Measurements from ENCODE around the gene CEACAM5.

The CEACAM5 gene

DNA sequence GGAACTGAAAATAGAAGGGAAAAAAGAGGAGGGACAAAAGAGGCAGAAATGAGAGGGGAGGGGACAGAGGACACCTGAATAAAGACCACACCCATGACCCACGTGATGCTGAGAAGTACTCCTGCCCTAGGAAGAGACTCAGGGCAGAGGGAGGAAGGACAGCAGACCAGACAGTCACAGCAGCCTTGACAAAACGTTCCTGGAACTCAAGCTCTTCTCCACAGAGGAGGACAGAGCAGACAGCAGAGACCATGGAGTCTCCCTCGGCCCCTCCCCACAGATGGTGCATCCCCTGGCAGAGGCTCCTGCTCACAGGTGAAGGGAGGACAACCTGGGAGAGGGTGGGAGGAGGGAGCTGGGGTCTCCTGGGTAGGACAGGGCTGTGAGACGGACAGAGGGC, at the start of gene CEACAM5:
TSS of gene CEACAM5 (plus strand) at position 146 of the 400 bp plus-strand sequence. CDS start at position 252, 106 bp downstream.
- Histone ChIP-seq H3K4me1 (ENCODE audit: control insufficient read depth, insufficient read depth, low read length) (no peaks in the 10 kb centered on the region), H3K27ac (ENCODE audit: low read length) (no peak within 1 kb of the TSS), H3K9ac (ENCODE audit: low read length in 2 of 2) (no peak within 1 kb of the TSS)

DNA sequence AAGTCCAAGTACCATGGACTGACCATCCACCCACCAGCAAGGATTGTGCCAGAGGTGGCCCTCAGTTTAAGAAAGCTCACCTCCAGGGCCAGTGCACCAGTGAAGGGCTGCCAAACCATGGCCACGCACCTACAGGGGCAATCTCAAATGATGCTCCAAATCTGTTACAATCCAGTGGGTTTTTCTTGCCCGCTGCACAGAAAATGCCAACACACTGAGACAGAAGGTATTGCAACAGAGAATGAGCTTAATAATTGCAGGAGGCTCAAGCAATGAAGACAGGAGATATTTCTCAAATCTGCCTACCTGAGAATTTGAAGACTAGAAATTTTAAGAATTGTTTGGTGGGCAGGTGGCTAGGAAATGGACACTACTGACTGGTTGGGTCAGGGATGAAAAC, 42.4 kb upstream of the CEACAM5 start:
- Histone ChIP-seq H3K9ac (ENCODE audit: low read length in 2 of 2) (no peak overlapping the region), H3K9me3 (ENCODE audit: control insufficient read depth in 2 of 2, low read length in 2 of 2) (peaks cover 4 to 7% of the 10 kb centered on the region in 2 donors), H3K4me1 (ENCODE audit: control insufficient read depth, insufficient read depth, low read length) (no peaks in the 10 kb centered on the region), H3K27ac (ENCODE audit: low read length) (no peak overlapping the region), H3K36me3 (ENCODE audit: control insufficient read depth in 2 of 2, insufficient read depth in 2 of 2, low read length in 2 of 2) (no peaks in the 10 kb centered on the region), H3K27me3 (ENCODE audit: control insufficient read depth in 1 of 2, insufficient read depth in 2 of 2, low read length in 2 of 2) (peaks cover 0 to 2% of the 10 kb centered on the region in 2 donors), H3K4me3 (ENCODE audit: low read length in 2 of 2) (no peak overlapping the region)

More for the DNA sequence above, at the start of gene CEACAM5:
- no peaks in the 10 kb centered on the region for H3K36me3 ChIP-seq (ENCODE audit: control insufficient read depth in 2 of 2, insufficient read depth in 2 of 2, low read length in 2 of 2)
- H3K4me3 ChIP-seq (ENCODE audit: low read length in 2 of 2): no peak within 1 kb of the TSS
- peaks cover 8 to 21% of the 10 kb centered on the region in 2 donors for H3K27me3 ChIP-seq (ENCODE audit: control insufficient read depth in 1 of 2, insufficient read depth in 2 of 2, low read length in 2 of 2)
- no peaks in the 10 kb centered on the region for H3K9me3 ChIP-seq (ENCODE audit: control insufficient read depth in 2 of 2, low read length in 2 of 2)

DNA sequence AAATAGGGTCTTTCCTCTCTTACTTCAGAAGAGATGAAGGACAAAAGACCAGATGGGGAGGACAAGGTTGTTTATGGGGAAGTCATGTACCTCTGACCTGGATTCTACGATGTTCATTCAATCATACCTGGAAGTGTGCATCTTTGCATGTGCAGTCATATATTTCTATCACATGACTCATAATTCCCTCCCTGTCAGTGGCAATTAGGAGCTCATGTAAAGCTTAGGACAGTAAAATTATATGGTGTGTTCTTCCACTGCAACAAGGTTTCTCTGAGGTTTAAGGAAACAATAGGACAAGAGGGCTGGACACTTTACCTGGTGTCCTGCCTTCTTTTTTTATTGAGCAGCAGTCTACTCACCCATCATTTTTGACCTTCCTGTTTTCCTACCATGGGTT, 40.1 kb upstream of the CEACAM5 start:
- peaks cover 4 to 7% of the 10 kb centered on the region in 2 donors for H3K9me3 ChIP-seq (ENCODE audit: control insufficient read depth in 2 of 2, low read length in 2 of 2)
- peaks cover 0 to 2% of the 10 kb centered on the region in 2 donors for H3K27me3 ChIP-seq (ENCODE audit: control insufficient read depth in 1 of 2, insufficient read depth in 2 of 2, low read length in 2 of 2)
- no peaks in the 10 kb centered on the region for H3K4me1 ChIP-seq (ENCODE audit: control insufficient read depth, insufficient read depth, low read length)
- H3K36me3 ChIP-seq (ENCODE audit: control insufficient read depth in 2 of 2, insufficient read depth in 2 of 2, low read length in 2 of 2): no peaks in the 10 kb centered on the region
- H3K4me3 ChIP-seq (ENCODE audit: low read length in 2 of 2): no peak overlapping the region
- H3K9ac ChIP-seq (ENCODE audit: low read length in 2 of 2): no peak overlapping the region
- H3K27ac ChIP-seq (ENCODE audit: low read length): no peak overlapping the region

DNA sequence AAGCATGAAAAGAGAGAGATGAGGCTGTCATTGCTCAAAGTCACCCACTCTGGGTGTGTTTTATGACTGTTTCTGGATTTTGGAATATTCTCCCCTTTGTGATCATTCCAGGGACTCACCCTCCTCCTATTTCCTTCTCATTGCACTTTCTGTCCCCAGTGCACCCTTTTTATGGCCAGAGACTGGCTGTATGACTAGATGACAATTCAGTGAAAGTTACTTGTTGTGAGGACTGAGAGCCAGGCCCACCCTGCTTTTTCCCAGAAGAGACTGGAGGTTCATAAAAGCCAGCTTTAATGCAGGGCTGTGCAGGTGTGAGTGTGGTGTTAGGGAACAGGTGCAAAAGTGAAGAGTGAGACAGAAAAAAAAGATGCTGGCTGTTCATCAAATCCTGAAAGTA, 37.7 kb upstream of the CEACAM5 start:
- Histone ChIP-seq H3K27me3 (ENCODE audit: control insufficient read depth in 1 of 2, insufficient read depth in 2 of 2, low read length in 2 of 2) (peaks cover 0 to 2% of the 10 kb centered on the region in 2 donors), H3K9ac (ENCODE audit: low read length in 2 of 2) (no peak overlapping the region), H3K36me3 (ENCODE audit: control insufficient read depth in 2 of 2, insufficient read depth in 2 of 2, low read length in 2 of 2) (no peaks in the 10 kb centered on the region)

DNA sequence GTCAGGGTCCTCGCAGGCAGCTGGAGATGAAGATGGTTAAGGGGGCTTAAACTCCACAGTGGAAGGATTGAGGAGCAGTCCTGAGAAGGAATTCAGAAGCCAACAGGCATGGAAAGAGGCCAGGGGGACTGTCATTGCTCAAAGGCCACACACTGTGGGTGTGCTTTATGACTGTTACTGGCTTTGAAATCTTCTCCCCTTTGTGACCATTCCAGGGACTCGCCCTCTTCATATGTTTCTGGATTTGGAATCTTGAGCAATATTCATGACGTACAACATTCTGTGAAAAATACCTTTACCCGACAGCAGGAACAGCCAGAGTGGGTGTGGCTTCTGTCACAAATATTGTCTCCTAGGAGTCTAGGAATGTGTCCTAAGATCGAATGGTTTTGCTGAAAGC, 36.9 kb upstream of the CEACAM5 start:
- Histone ChIP-seq H3K9me3 (ENCODE audit: control insufficient read depth in 2 of 2, low read length in 2 of 2) (peaks cover 0 to 4% of the 10 kb centered on the region in 2 donors), H3K4me3 (ENCODE audit: low read length in 2 of 2) (no peak overlapping the region), H3K36me3 (ENCODE audit: control insufficient read depth in 2 of 2, insufficient read depth in 2 of 2, low read length in 2 of 2) (no peaks in the 10 kb centered on the region), H3K4me1 (ENCODE audit: control insufficient read depth, insufficient read depth, low read length) (no peaks in the 10 kb centered on the region), H3K27me3 (ENCODE audit: control insufficient read depth in 1 of 2, insufficient read depth in 2 of 2, low read length in 2 of 2) (peaks cover 0 to 2% of the 10 kb centered on the region in 2 donors), H3K27ac (ENCODE audit: low read length) (no peak overlapping the region), H3K9ac (ENCODE audit: low read length in 2 of 2) (no peak overlapping the region)

More for the DNA sequence above, 37.7 kb upstream of the CEACAM5 start:
- Histone ChIP-seq H3K27ac (ENCODE audit: low read length) (no peak overlapping the region), H3K9me3 (ENCODE audit: control insufficient read depth in 2 of 2, low read length in 2 of 2) (peaks cover 4 to 6% of the 10 kb centered on the region in 2 donors), H3K4me3 (ENCODE audit: low read length in 2 of 2) (no peak overlapping the region), H3K4me1 (ENCODE audit: control insufficient read depth, insufficient read depth, low read length) (no peaks in the 10 kb centered on the region)

DNA sequence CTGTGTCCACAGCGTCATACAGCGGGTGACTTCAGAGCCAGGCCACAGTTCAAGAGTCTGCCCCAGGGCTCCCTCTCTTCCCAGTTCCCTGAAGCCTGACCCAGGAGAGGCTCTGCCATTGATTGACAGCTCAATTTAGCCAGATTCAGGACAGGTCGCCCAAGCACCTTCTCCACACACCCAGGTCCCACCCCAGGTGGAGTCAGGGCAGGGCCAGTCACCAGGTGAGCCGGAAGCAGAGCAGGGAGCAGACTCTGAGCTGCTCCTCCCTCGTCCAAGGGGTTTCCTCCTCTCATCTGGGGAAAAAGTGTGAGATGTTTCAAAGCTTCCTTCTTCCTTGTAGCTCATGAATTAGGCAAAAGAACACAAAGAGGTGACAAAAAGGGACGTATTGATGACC, 26.0 kb upstream of the CEACAM5 start:
- H3K9ac ChIP-seq (ENCODE audit: low read length in 2 of 2): no peak overlapping the region
- H3K27me3 ChIP-seq (ENCODE audit: control insufficient read depth in 1 of 2, insufficient read depth in 2 of 2, low read length in 2 of 2): peaks cover 0 to 7% of the 10 kb centered on the region in 2 donors
- no peaks in the 10 kb centered on the region for H3K9me3 ChIP-seq (ENCODE audit: control insufficient read depth in 2 of 2, low read length in 2 of 2)
- no peak overlapping the region for H3K27ac ChIP-seq (ENCODE audit: low read length)
- no peaks in the 10 kb centered on the region for H3K36me3 ChIP-seq (ENCODE audit: control insufficient read depth in 2 of 2, insufficient read depth in 2 of 2, low read length in 2 of 2)
- no peaks in the 10 kb centered on the region for H3K4me1 ChIP-seq (ENCODE audit: control insufficient read depth, insufficient read depth, low read length)
- no peak overlapping the region for H3K4me3 ChIP-seq (ENCODE audit: low read length in 2 of 2)

DNA sequence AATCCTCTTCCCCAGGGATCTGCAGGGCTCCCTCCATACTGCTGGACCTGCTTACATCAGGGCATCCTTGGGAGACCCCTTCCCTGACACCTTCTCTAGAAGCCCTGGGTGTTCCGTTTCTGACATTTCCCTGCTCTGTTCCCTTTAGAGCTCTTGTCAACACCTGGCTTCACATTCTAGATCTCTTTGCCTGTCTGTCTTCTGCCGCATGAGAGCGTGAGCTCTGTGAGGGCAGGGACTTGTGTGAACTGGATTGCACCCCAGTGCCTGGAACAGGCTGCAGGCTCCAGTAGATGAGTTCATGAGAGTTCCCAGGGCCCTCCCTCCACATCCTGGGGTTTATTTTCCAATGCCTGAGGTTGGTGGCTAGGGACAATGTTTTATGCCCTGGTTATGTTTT, 21.0 kb upstream of the CEACAM5 start:
- H3K9ac ChIP-seq (ENCODE audit: low read length in 2 of 2): no peak overlapping the region
- H3K27me3 ChIP-seq (ENCODE audit: control insufficient read depth in 1 of 2, insufficient read depth in 2 of 2, low read length in 2 of 2): peaks cover 4 to 14% of the 10 kb centered on the region in 2 donors
- H3K36me3 ChIP-seq (ENCODE audit: control insufficient read depth in 2 of 2, insufficient read depth in 2 of 2, low read length in 2 of 2): no peaks in the 10 kb centered on the region
- no peaks in the 10 kb centered on the region for H3K4me1 ChIP-seq (ENCODE audit: control insufficient read depth, insufficient read depth, low read length)
- H3K27ac ChIP-seq (ENCODE audit: low read length): no peak overlapping the region
- H3K9me3 ChIP-seq (ENCODE audit: control insufficient read depth in 2 of 2, low read length in 2 of 2): peaks cover 0 to 11% of the 10 kb centered on the region in 2 donors
- no peak overlapping the region for H3K4me3 ChIP-seq (ENCODE audit: low read length in 2 of 2)

DNA sequence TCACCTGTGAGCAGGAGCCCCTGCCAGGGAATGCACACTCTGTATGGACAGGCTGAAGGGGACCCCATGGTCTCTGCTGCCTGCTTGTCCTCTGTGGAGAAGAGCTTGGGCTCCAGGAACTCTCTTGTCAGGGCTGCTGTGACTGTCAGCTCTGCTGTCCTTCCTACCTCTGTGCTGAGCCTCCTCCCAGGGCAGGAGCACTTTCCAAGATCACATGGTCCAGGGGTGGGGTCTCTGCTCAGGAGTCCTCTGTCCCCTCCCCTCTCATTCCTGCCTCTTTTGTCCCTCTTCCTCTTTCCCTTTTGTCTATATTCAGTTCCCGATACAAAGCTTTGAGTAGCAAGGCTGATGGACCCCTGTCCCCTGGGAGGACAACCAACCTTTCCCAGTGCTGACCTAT, 20.3 kb upstream of the CEACAM5 start, which contains the start of gene CEACAM7:
TSS of gene CEACAM7 (minus strand) at position 173 of the 400 bp plus-strand sequence. CDS start at position 68, 105 bp downstream.
- Histone ChIP-seq H3K4me1 (ENCODE audit: control insufficient read depth, insufficient read depth, low read length) (no peaks in the 10 kb centered on the region), H3K4me3 (ENCODE audit: low read length in 2 of 2) (no peak within 1 kb of the TSS), H3K9me3 (ENCODE audit: control insufficient read depth in 2 of 2, low read length in 2 of 2) (peaks cover 0 to 11% of the 10 kb centered on the region in 2 donors), H3K27me3 (ENCODE audit: control insufficient read depth in 1 of 2, insufficient read depth in 2 of 2, low read length in 2 of 2) (peaks cover 4 to 14% of the 10 kb centered on the region in 2 donors), H3K36me3 (ENCODE audit: control insufficient read depth in 2 of 2, insufficient read depth in 2 of 2, low read length in 2 of 2) (no peaks in the 10 kb centered on the region), H3K9ac (ENCODE audit: low read length in 2 of 2) (no peak within 1 kb of the TSS), H3K27ac (ENCODE audit: low read length) (no peak within 1 kb of the TSS)

DNA sequence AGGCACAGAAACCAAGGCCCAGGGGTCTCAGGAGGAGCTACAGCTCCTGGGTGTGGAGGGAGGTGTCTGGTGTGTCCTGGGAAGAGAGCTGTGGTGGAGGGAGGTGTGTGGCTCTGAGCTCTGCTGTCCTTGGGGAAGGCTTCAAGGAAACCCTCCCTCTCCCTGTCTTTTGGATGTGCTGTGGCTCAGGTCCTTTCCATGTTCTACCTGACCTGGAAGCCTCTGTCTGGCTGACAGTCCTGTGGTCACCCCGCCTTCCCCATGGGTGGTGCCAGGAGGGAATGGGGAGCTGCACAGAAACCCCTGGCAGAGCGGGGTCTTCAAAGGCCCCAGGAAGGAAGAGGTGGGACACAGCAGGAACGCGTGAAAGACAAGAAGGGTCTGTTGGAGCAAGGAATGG, 19.7 kb upstream of the CEACAM5 start:
- Histone ChIP-seq H3K36me3 (ENCODE audit: control insufficient read depth in 2 of 2, insufficient read depth in 2 of 2, low read length in 2 of 2) (no peaks in the 10 kb centered on the region), H3K27ac (ENCODE audit: low read length) (no peak overlapping the region)

DNA sequence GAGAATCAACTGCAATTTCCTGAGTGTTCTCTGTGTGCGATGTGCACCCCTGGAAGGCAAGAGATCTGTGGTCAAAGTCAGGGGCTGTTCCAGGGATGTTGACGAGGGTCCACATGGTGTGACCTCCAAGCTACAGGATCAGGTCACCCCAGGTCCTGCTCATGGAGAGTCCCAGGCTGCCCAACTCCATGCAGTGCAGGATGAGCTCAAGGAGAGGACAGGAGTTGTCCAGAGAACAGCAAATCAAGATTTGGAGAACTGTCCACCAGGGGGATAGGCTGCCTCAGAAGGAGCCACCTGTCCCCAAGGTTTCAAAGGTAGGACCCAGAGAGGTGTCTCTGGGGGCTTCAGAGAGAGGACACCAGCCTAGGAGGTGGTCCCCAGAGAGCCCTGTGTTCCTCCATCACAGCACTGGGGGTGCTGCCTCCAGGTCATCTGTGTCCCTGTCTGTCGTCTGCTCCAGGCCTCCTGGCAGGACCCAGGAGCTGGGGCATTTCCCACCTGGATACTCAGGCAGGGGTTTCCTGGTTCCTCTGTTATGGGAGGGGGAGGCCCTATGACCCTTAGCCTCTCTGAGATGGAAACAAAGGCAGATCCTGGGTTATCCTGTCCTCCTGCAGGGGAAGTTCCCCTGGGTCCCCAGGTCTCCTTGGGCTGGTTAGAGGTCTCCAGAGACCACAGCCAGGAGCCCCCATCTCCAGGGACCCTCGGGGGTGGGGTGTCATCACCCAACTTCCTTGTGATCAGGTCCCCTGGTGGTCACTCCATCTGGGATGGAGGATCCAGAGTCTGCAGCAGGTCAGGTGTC, 18.2 kb upstream of the CEACAM5 start:
- H3K36me3 ChIP-seq (ENCODE audit: control insufficient read depth in 2 of 2, insufficient read depth in 2 of 2, low read length in 2 of 2): no peaks in the 10 kb centered on the region
- H3K27me3 ChIP-seq (ENCODE audit: control insufficient read depth in 1 of 2, insufficient read depth in 2 of 2, low read length in 2 of 2): peaks cover 4 to 13% of the 10 kb centered on the region in 2 donors
- no peak overlapping the region for H3K4me3 ChIP-seq (ENCODE audit: low read length in 2 of 2)
- H3K27ac ChIP-seq (ENCODE audit: low read length): no peak overlapping the region
- no peak overlapping the region for H3K9ac ChIP-seq (ENCODE audit: low read length in 2 of 2)
- H3K9me3 ChIP-seq (ENCODE audit: control insufficient read depth in 2 of 2, low read length in 2 of 2): peaks cover 0 to 14% of the 10 kb centered on the region in 2 donors
- H3K4me1 ChIP-seq (ENCODE audit: control insufficient read depth, insufficient read depth, low read length): no peaks in the 10 kb centered on the region

More for the DNA sequence above, 19.7 kb upstream of the CEACAM5 start:
- no peaks in the 10 kb centered on the region for H3K4me1 ChIP-seq (ENCODE audit: control insufficient read depth, insufficient read depth, low read length)
- H3K9me3 ChIP-seq (ENCODE audit: control insufficient read depth in 2 of 2, low read length in 2 of 2): peaks cover 0 to 11% of the 10 kb centered on the region in 2 donors
- H3K27me3 ChIP-seq (ENCODE audit: control insufficient read depth in 1 of 2, insufficient read depth in 2 of 2, low read length in 2 of 2): peaks cover 4 to 14% of the 10 kb centered on the region in 2 donors
- H3K9ac ChIP-seq (ENCODE audit: low read length in 2 of 2): no peak overlapping the region
- no peak overlapping the region for H3K4me3 ChIP-seq (ENCODE audit: low read length in 2 of 2)

DNA sequence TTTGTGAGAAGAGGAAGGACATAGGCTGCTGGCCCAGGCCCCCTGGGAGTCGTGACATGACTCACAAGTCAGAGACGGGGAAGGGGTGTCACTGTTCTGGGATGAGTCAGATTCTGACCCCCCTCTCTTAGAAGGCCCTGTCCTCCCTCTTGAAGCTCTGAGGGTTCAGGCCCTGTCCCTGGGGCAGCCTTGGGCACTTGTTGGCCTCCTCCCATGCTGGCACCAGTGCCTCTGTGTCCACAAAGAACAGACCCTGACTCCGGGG, 17.7 kb upstream of the CEACAM5 start:
- H3K9me3 ChIP-seq (ENCODE audit: control insufficient read depth in 2 of 2, low read length in 2 of 2): peaks cover 0 to 14% of the 10 kb centered on the region in 2 donors
- H3K27me3 ChIP-seq (ENCODE audit: control insufficient read depth in 1 of 2, insufficient read depth in 2 of 2, low read length in 2 of 2): peaks cover 4 to 13% of the 10 kb centered on the region in 2 donors
- no peak overlapping the region for H3K27ac ChIP-seq (ENCODE audit: low read length)
- no peak overlapping the region for H3K9ac ChIP-seq (ENCODE audit: low read length in 2 of 2)
- H3K4me3 ChIP-seq (ENCODE audit: low read length in 2 of 2): no peak overlapping the region
- no peaks in the 10 kb centered on the region for H3K4me1 ChIP-seq (ENCODE audit: control insufficient read depth, insufficient read depth, low read length)
- H3K36me3 ChIP-seq (ENCODE audit: control insufficient read depth in 2 of 2, insufficient read depth in 2 of 2, low read length in 2 of 2): no peaks in the 10 kb centered on the region

Data from stomach smooth muscle (tissue), 2 donors.